ENCODE measurements around the gene EVA1C. TPM values are rescaled to one million over a fixed set of nuclear protein-coding genes. Genes with fewer than 3 reads are reported as not detected.

EVA1C gene
- total RNA-seq, 6 donors from 2014 or later = 40.2 to 75.6 (median 55.7) TPM

- peak overlapping the region in 3 of 4 donors; percentile 75 to 79 (median 78) for H3K27ac ChIP-seq
- DNase-seq = no peak
- ATAC-seq (ENCODE audit: low FRiP score in 2 of 2) = no peak
- no peaks in the 10 kb centered on the region for H3K27me3 ChIP-seq
- TF ChIP-seq POLR2AphosphoS5 (IDR thresholded peaks at IDR 0.05) = no peak
- TF ChIP-seq, protein P1, sequence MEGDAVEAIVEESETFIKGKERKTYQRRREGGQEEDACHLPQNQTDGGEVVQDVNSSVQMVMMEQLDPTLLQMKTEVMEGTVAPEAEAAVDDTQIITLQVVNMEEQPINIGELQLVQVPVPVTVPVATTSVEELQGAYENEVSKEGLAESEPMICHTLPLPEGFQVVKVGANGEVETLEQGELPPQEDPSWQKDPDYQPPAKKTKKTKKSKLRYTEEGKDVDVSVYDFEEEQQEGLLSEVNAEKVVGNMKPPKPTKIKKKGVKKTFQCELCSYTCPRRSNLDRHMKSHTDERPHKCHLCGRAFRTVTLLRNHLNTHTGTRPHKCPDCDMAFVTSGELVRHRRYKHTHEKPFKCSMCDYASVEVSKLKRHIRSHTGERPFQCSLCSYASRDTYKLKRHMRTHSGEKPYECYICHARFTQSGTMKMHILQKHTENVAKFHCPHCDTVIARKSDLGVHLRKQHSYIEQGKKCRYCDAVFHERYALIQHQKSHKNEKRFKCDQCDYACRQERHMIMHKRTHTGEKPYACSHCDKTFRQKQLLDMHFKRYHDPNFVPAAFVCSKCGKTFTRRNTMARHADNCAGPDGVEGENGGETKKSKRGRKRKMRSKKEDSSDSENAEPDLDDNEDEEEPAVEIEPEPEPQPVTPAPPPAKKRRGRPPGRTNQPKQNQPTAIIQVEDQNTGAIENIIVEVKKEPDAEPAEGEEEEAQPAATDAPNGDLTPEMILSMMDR (IDR thresholded peaks at IDR 0.05) = no peak
- TF ChIP-seq POLR2A (IDR thresholded peaks at IDR 0.05) = no peak
- no peak for TF ChIP-seq EP300 (IDR thresholded peaks at IDR 0.05)
- H3K36me3 ChIP-seq = peaks cover 0 to 57% (median 13%) of the 10 kb centered on the region in 4 donors
- H3K9me3 ChIP-seq = no peaks in the 10 kb centered on the region
- 80% methylated on average over 5 of the region's 5 CpGs for WGBS, 2 donors
- H3K4me3 ChIP-seq = no peak overlapping the region
- H3K4me1 ChIP-seq = peaks cover 37 to 48% (median 40%) of the 10 kb centered on the region in 4 donors
Observed at GRCh38 chr21:32455548-32455947, 43.0 kb downstream of the EVA1C start.

DNA sequence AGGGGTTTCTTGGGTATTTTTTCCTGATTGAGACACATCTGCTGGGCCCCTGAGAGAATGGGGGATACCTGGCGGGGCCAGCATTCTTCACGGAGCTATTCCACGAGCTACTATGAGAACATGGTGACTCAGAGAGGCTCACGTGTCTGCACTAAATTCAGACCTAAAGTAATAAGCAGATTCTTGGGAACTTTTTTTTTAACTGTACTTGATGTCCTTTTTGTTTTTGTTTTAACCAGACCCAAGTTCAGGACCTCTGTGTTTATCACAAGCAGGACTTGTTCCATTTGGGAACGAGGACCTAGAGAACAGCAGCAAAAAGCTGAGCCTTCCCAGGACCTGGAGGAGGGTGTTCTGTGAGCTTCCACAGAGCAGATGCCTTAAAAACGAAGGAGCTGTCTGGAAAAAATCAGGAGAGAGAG is 44.0 kb downstream of the EVA1C start:
- Histone ChIP-seq H3K27me3 (no peaks in the 10 kb centered on the region), H3K4me1 (peaks cover 29 to 38% (median 31%) of the 10 kb centered on the region in 4 donors), H3K27ac (peak overlapping the region; percentile 7 to 79 (median 76)), H3K4me3 (no peak overlapping the region), H3K9me3 (no peaks in the 10 kb centered on the region), H3K36me3 (peaks cover 0 to 67% (median 19%) of the 10 kb centered on the region in 4 donors)
- TF ChIP-seq POLR2A (IDR thresholded peaks at IDR 0.05) = no peak
- TF ChIP-seq, protein P1 (IDR thresholded peaks at IDR 0.05) = no peak
- TF ChIP-seq EP300 (IDR thresholded peaks at IDR 0.05) = peak in 2 of 4 donors; percentile 33 to 57
- no peak for TF ChIP-seq POLR2AphosphoS5 (IDR thresholded peaks at IDR 0.05)
- WGBS, 2 donors = 67 to 76% methylated on average over 6 of the region's 6 CpGs
- DNase-seq (no peak), ATAC-seq (ENCODE audit: low FRiP score in 2 of 2) (peak in 1 of 2 donors; percentile 46)

DNA sequence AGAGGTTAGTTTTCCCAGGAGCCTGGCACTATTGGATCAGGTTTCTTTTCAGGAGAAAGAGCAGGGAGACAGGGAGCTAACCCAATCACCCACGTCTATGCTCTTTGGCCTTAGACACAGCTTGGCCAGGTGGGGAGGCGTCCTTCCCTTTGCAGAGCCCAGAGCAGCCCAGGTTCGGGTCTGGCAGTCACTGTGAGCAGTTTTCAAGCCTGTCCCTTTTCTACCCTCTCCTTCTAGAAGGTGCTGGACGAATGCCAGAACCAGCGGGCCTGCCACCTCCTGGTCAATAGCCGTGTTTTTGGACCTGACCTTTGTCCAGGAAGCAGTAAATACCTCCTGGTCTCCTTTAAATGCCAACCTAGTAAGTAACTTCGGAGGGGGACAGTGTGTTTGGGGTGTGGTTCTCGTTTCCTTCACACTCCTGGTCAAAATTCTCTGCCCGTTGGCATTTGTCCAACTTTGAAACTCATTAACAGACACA is 44.9 kb downstream of the EVA1C start:
- Histone ChIP-seq H3K27me3 (no peaks in the 10 kb centered on the region), H3K36me3 (peaks cover 0 to 74% (median 19%) of the 10 kb centered on the region in 4 donors), H3K4me1 (peaks cover 21 to 30% (median 25%) of the 10 kb centered on the region in 4 donors), H3K27ac (peak overlapping the region; percentile 28 to 79 (median 74)), H3K4me3 (no peak overlapping the region), H3K9me3 (no peaks in the 10 kb centered on the region)
- TF ChIP-seq, protein P1 (IDR thresholded peaks at IDR 0.05) = peak in 1 of 6 experiments; percentile 28
- TF ChIP-seq POLR2AphosphoS5 (IDR thresholded peaks at IDR 0.05) (no peak), EP300 (IDR thresholded peaks at IDR 0.05) (no peak), POLR2A (IDR thresholded peaks at IDR 0.05) (no peak)
- ATAC-seq (ENCODE audit: low FRiP score in 2 of 2) (peak in 1 of 2 donors; percentile 11), DNase-seq (peak in 1 of 2 donors; percentile 59)
- WGBS, 2 donors = 38 to 48% methylated on average over 9 of the region's 9 CpGs

- no peaks in the 10 kb centered on the region for H3K9me3 ChIP-seq
- H3K27me3 ChIP-seq = no peaks in the 10 kb centered on the region
- no peak for ATAC-seq (ENCODE audit: low FRiP score in 2 of 2)
- H3K27ac ChIP-seq = peak overlapping the region; percentile 28 to 79 (median 74)
- WGBS, 2 donors = 84% methylated on average over 6 of the region's 6 CpGs
- no peak for DNase-seq
- peaks cover 0 to 75% (median 19%) of the 10 kb centered on the region in 4 donors for H3K36me3 ChIP-seq
- TF ChIP-seq EP300 (IDR thresholded peaks at IDR 0.05) (no peak), POLR2AphosphoS5 (IDR thresholded peaks at IDR 0.05) (no peak), POLR2A (IDR thresholded peaks at IDR 0.05) (no peak)
- TF ChIP-seq, protein P1 (IDR thresholded peaks at IDR 0.05) = no peak
- no peak overlapping the region for H3K4me3 ChIP-seq
- peaks cover 19 to 25% (median 23%) of the 10 kb centered on the region in 4 donors for H3K4me1 ChIP-seq
Observed at GRCh38 chr21:32457962-32458361, 45.5 kb downstream of the EVA1C start.

- TF ChIP-seq POLR2AphosphoS5 (IDR thresholded peaks at IDR 0.05) (no peak), EP300 (IDR thresholded peaks at IDR 0.05) (no peak)
- TF ChIP-seq, protein P1 (IDR thresholded peaks at IDR 0.05) = no peak
- no peaks in the 10 kb centered on the region for H3K9me3 ChIP-seq
- DNase-seq (no peak), ATAC-seq (ENCODE audit: low FRiP score in 2 of 2) (no peak)
- peaks cover 0 to 73% (median 18%) of the 10 kb centered on the region in 4 donors for H3K36me3 ChIP-seq
- H3K4me3 ChIP-seq = no peak overlapping the region
- 80 to 94% methylated on average over 5 of the region's 5 CpGs for WGBS, 2 donors
- H3K27me3 ChIP-seq = no peaks in the 10 kb centered on the region
- H3K27ac ChIP-seq = no peak overlapping the region
- H3K4me1 ChIP-seq = peaks cover 21 to 25% (median 23%) of the 10 kb centered on the region in 4 donors
Observed at GRCh38 chr21:32459972-32460371, 47.5 kb downstream of the EVA1C start.

All from upper lobe of left lung (tissue), 6 donors.